WTC11 (cell line): Measurements from ENCODE around the gene CNKSR3.

Experiments
- NFE2L1 ChIP-seq: sonication (generic); formaldehyde crosslinking; IDR thresholded peaks from 2 replicates; pipeline ENCODE4 v1.8.1; 2023; ENCODE audit warnings: missing genetic modification reagents
- TF ChIP-seq, protein P1 (sequence below): fragments of 200-600 bp; IDR thresholded peaks from 2 replicates; pipeline ENCODE4 v1.8.0; 2022; ENCODE audit warnings: antibody characterized with exemption
- TF ChIP-seq, protein P2 (sequence below): sonication (generic); formaldehyde crosslinking; IDR thresholded peaks from 2 replicates; pipeline ENCODE4 v1.8.0; 2023; ENCODE audit warnings: missing genetic modification reagents, mild to moderate bottlenecking, borderline replicate concordance

DNA sequence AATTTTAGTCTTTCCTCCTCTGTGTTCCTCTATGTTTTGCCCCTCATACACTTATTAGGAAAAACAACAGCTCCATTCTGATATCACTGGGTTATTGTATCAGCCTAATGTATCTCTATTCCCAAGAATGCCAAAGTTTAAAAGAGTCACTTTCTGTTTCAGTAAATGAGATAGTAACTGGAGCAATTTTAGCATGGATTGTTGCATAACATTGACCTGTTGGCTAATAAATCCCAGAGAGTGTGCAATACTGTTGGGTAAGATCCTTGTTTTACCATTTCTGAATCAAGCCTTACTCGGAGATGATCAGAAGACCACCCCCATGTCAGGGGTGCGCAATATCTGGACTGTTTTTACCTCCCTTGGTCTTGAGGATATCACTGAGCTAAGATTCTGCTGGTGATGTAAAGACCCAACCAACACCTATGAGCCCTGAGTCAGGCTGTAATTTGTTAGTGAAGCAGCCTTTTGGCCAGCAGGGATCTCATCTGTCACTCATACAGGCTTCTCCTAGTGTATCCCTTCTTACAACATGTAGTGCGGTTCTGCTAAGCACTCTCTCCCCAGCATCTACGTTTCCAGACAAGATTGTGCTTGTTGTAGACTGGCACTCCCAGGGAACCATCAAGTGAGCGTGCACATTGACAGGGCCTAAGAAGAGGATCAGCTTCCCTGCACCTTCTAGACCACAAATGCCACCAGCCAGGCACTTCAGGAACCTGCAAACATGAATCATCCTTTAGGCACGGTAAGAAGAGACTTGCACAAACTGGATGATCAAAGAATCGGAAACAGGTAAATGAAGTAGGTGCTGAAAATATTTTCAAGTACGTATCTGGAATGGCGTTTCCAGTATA, 142.4 kb downstream of the CNKSR3 start:
- no peak for TF ChIP-seq NFE2L1 (CRISPR knock-in tag)
- TF ChIP-seq, protein P1, sequence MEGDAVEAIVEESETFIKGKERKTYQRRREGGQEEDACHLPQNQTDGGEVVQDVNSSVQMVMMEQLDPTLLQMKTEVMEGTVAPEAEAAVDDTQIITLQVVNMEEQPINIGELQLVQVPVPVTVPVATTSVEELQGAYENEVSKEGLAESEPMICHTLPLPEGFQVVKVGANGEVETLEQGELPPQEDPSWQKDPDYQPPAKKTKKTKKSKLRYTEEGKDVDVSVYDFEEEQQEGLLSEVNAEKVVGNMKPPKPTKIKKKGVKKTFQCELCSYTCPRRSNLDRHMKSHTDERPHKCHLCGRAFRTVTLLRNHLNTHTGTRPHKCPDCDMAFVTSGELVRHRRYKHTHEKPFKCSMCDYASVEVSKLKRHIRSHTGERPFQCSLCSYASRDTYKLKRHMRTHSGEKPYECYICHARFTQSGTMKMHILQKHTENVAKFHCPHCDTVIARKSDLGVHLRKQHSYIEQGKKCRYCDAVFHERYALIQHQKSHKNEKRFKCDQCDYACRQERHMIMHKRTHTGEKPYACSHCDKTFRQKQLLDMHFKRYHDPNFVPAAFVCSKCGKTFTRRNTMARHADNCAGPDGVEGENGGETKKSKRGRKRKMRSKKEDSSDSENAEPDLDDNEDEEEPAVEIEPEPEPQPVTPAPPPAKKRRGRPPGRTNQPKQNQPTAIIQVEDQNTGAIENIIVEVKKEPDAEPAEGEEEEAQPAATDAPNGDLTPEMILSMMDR: no peak
- TF ChIP-seq, protein P2, sequence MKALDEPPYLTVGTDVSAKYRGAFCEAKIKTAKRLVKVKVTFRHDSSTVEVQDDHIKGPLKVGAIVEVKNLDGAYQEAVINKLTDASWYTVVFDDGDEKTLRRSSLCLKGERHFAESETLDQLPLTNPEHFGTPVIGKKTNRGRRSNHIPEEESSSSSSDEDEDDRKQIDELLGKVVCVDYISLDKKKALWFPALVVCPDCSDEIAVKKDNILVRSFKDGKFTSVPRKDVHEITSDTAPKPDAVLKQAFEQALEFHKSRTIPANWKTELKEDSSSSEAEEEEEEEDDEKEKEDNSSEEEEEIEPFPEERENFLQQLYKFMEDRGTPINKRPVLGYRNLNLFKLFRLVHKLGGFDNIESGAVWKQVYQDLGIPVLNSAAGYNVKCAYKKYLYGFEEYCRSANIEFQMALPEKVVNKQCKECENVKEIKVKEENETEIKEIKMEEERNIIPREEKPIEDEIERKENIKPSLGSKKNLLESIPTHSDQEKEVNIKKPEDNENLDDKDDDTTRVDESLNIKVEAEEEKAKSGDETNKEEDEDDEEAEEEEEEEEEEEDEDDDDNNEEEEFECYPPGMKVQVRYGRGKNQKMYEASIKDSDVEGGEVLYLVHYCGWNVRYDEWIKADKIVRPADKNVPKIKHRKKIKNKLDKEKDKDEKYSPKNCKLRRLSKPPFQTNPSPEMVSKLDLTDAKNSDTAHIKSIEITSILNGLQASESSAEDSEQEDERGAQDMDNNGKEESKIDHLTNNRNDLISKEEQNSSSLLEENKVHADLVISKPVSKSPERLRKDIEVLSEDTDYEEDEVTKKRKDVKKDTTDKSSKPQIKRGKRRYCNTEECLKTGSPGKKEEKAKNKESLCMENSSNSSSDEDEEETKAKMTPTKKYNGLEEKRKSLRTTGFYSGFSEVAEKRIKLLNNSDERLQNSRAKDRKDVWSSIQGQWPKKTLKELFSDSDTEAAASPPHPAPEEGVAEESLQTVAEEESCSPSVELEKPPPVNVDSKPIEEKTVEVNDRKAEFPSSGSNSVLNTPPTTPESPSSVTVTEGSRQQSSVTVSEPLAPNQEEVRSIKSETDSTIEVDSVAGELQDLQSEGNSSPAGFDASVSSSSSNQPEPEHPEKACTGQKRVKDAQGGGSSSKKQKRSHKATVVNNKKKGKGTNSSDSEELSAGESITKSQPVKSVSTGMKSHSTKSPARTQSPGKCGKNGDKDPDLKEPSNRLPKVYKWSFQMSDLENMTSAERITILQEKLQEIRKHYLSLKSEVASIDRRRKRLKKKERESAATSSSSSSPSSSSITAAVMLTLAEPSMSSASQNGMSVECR (CRISPR knock-in tag): no peak
